SU-DHL-6 (cell line): ENCODE results near the gene KAZN.

ENCODE experiments used
- EZH2phosphoT487 ChIP-seq: fragments of 200-600 bp; sonication (generic), shearing (Covaris generic); conservative IDR thresholded peaks from 2 replicates; pipeline ENCODE4 v1.6.1; 2018; ENCODE audit warnings: mild to moderate bottlenecking, antibody characterized with exemption, low read length, moderate library complexity, mixed read lengths
- TF ChIP-seq, protein P1 (sequence below): fragments of 200-600 bp; sonication (generic); IDR thresholded peaks from one replicate; pipeline ENCODE4 v1.5.1; 2017; ENCODE audit warnings: antibody characterized with exemption, mild to moderate bottlenecking, low read length, moderate library complexity; ENCODE audit not compliant: insufficient read depth, poor library complexity, severe bottlenecking

DNA sequence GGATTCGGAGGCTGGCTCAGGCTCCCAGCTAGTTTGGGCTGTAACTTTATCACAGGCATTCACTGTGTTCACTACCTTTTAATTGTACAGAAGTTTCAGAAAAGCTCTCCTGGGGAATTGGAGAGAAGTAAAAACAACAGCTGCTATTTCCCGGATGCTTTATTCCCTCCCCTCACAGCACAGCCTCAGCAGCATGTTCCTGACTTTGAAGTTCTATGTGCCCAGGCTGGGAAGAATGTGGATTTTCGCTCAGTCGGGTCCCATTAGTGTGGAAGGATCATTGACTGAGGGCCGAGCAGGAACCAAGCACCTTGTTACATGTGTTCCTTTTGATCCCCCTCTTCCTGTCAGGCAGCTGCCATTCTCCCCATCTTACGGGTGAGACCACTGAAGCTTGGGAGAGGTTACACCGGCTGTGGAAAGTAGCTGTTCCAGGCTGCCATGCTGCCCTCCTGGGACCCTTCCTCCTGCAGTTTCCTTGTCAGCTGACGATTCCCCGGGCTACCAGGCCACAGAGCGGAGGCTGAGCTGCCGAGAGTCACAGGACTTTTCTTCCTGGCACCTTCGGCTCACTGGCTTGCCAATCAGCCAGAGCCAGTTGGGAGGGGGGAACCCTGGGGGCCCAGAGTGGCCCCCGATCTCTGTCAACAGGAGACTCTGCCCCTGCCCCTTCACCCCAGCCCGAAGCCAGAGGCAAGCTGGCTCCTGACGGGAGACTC is 331.9 kb downstream of the KAZN start:
- no peak for TF ChIP-seq EZH2phosphoT487
- TF ChIP-seq, protein P1, sequence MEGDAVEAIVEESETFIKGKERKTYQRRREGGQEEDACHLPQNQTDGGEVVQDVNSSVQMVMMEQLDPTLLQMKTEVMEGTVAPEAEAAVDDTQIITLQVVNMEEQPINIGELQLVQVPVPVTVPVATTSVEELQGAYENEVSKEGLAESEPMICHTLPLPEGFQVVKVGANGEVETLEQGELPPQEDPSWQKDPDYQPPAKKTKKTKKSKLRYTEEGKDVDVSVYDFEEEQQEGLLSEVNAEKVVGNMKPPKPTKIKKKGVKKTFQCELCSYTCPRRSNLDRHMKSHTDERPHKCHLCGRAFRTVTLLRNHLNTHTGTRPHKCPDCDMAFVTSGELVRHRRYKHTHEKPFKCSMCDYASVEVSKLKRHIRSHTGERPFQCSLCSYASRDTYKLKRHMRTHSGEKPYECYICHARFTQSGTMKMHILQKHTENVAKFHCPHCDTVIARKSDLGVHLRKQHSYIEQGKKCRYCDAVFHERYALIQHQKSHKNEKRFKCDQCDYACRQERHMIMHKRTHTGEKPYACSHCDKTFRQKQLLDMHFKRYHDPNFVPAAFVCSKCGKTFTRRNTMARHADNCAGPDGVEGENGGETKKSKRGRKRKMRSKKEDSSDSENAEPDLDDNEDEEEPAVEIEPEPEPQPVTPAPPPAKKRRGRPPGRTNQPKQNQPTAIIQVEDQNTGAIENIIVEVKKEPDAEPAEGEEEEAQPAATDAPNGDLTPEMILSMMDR, result no peak
